ENCODE results near the gene SPEN.

- no peak for TF ChIP-seq EZH2 (IDR thresholded peaks at IDR 0.05; ENCODE audit: borderline replicate concordance, low read depth, low read length, poor library complexity, severe bottlenecking)
- TF ChIP-seq, protein P1, sequence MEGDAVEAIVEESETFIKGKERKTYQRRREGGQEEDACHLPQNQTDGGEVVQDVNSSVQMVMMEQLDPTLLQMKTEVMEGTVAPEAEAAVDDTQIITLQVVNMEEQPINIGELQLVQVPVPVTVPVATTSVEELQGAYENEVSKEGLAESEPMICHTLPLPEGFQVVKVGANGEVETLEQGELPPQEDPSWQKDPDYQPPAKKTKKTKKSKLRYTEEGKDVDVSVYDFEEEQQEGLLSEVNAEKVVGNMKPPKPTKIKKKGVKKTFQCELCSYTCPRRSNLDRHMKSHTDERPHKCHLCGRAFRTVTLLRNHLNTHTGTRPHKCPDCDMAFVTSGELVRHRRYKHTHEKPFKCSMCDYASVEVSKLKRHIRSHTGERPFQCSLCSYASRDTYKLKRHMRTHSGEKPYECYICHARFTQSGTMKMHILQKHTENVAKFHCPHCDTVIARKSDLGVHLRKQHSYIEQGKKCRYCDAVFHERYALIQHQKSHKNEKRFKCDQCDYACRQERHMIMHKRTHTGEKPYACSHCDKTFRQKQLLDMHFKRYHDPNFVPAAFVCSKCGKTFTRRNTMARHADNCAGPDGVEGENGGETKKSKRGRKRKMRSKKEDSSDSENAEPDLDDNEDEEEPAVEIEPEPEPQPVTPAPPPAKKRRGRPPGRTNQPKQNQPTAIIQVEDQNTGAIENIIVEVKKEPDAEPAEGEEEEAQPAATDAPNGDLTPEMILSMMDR (conservative IDR thresholded peaks at IDR 0.05; ENCODE audit: low read depth, low read length) = no peak
These were observed 10.7 kb downstream of the SPEN start for GRCh38 chr1:15858069-15858670.
